Thoracic aorta (tissue), 2 donors: Measurements from ENCODE around the gene ADH5. TPM values are rescaled to one million over a fixed set of nuclear protein-coding genes. Genes with fewer than 3 reads are reported as not detected.
"Not testable (repeated sequence)": the region's sequence is repeated elsewhere in the genome, so short reads cannot be mapped to it uniquely, and the experiment has no call there.

Source experiments
- ATAC-seq: fragments of 150-250 bp; one replicate; pipeline ENCODE4 v1.8.0; 2017; ENCODE audit warnings: low read depth; ENCODE audit not compliant: insufficient number of reproducible peaks, low FRiP score
- DNase-seq: peaks from one replicate; pipeline ENCODE4 v3.0.0-alpha.2; 2020; ENCODE audit warnings: low spot score
- H3K27ac ChIP-seq, 2 donors: fragments of 200-600 bp; sonication (generic); 1 replicate in 1 of 2; 2 replicates in 1 of 2; pipeline ENCODE4 v1.5.1; 2016; ENCODE audit warnings: mild to moderate bottlenecking in 2 of 2, moderate library complexity in 2 of 2
- H3K27me3 ChIP-seq: fragments of 200-600 bp; sonication (generic); replicated peaks from 2 replicates; pipeline ENCODE4 v1.6.0; 2016; ENCODE audit warnings: mild to moderate bottlenecking; ENCODE audit not compliant: insufficient read depth
- H3K36me3 ChIP-seq: fragments of 200-600 bp; sonication (generic); one replicate; pipeline ENCODE4 v1.5.1; 2016
- H3K4me1 ChIP-seq, 2 donors: fragments of 200-600 bp; sonication (generic); 1 replicate in 1 of 2; 2 replicates in 1 of 2; pipeline versions ENCODE4 v1.5.1 to v1.6.0; 2016; ENCODE audit warnings: low read depth in 2 of 2, mild to moderate bottlenecking in 1 of 2; ENCODE audit not compliant: control insufficient read depth in 1 of 2
- H3K4me3 ChIP-seq: fragments of 200-600 bp; sonication (generic); 2 replicates; pipeline ENCODE4 v1.5.1; 2016; ENCODE audit warnings: mild to moderate bottlenecking
- H3K9me3 ChIP-seq: fragments of 200-600 bp; sonication (generic); 2 replicates; pipeline ENCODE4 v1.5.1; 2016
- CTCF ChIP-seq: fragments of 200-600 bp; sonication (generic); IDR thresholded peaks from one replicate; pipeline ENCODE4 v1.5.1; 2019; ENCODE audit warnings: antibody characterized with exemption
- total RNA-seq, 2 donors: library from RNA; depleted of rRNA; stranded (reverse); fragments of >200 nt; gene quantifications; one replicate each; pipeline versions ENCODE4 v1.1.0 to v1.2.3, GENCODE V29; 2016

ADH5 gene
- total RNA-seq, 2 donors from 2014 or later: 149 to 180 TPM

- ATAC-seq: no peak
- no peak overlapping the region for H3K27ac ChIP-seq
- H3K36me3 ChIP-seq: peaks cover 3% of the 10 kb centered on the region
- H3K27me3 ChIP-seq: no peaks in the 10 kb centered on the region
- no peak for TF ChIP-seq CTCF
- no peak for DNase-seq
- H3K4me1 ChIP-seq: peaks cover 2 to 49% of the 10 kb centered on the region in 2 donors
- no peaks in the 10 kb centered on the region for H3K9me3 ChIP-seq
- H3K4me3 ChIP-seq: no peak overlapping the region
Observed at GRCh38 chr4:99028187-99028586, 60.4 kb downstream of the ADH5 start.

DNA sequence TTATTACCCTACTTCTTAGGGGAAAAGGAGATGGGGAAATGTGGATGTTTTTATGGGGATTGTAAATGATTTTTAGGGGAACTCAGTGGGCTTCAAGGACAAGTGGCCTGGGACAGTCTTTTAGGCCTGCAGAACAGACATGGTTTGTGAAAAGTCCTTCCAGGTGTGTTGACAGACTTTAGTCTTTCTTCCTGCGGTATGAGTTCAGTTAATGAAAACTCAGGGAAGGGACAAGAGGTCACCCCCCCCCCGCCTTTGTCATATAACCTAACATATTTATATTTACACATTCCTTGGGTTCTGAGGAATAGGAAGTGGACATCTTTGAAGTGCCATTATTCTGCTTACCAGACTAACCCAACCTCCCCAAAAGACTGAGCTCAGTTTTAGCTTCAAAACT lies 61.3 kb downstream of the ADH5 start:
- no peak for ATAC-seq
- H3K27me3 ChIP-seq: no peaks in the 10 kb centered on the region
- no peak for TF ChIP-seq CTCF
- H3K27ac ChIP-seq: no peak overlapping the region
- no peaks in the 10 kb centered on the region for H3K9me3 ChIP-seq
- no peak overlapping the region for H3K4me3 ChIP-seq
- DNase-seq: no peak
- H3K36me3 ChIP-seq: peaks cover 3% of the 10 kb centered on the region
- peaks cover 2 to 49% of the 10 kb centered on the region in 2 donors for H3K4me1 ChIP-seq

DNA sequence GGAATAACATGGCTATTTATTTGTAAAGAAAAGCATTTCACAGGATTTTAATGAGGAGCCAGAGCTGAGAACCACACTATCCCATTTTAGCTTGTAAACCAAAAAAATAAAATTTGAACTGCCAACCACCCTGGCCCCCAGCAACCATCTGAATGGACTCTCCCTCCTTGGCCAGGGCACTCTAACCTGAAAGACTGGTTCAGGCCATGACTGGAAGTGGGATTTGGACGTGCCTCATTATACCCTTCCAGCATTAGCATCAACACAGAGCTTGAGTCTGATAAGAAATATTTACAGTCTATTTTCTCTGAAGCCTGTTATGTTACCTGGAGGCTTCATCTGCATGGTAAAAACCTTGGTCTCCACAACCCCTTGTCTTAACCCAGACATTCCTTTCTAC lies 63.1 kb downstream of the ADH5 start:
- peak overlapping the region in 1 of 2 donors; percentile 44 for H3K27ac ChIP-seq
- H3K36me3 ChIP-seq: no peaks in the 10 kb centered on the region
- peaks cover 2 to 49% of the 10 kb centered on the region in 2 donors for H3K4me1 ChIP-seq
- no peak for ATAC-seq
- no peak for TF ChIP-seq CTCF
- H3K9me3 ChIP-seq: peaks cover 9% of the 10 kb centered on the region
- H3K27me3 ChIP-seq: no peaks in the 10 kb centered on the region
- DNase-seq: no peak
- H3K4me3 ChIP-seq: no peak overlapping the region

DNA sequence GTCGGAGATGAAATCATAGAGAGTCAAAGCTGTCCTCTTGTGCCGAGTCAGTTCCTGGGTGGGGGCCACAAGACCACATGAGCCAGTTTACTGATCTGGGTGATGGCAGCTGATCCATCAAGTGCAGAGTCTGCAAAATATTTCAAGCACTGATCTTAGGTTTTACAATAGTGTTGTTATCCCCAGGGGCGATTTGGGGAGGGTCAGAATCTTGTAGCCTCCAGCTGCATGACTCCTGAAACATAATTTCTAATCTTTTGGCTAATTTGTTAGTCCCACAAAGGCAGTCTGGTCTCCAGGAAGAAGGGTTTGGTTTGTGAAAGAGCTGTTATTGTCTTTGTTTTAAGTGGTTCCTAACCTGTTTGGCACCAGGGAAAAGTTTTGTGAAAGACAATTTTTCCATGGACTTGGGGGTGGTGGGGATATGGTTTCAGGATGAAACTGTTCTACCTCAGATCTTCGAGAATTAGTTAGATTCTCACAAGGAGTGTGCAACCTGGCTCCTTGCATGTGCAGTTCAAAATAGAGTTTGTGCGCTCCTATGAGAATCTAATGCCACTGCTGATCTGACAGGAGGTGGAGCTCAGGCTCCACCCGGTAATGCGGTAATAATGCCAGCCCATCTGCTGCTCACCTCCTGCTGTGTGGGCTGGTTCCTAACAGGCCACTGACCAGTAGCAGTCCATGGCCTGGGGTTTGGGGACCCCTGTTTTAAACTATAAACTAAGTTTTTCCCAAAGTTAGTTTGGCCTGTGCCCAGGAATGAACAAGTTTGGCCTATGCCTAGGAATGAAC lies 63.9 kb downstream of the ADH5 start:
- no peak for TF ChIP-seq CTCF
- DNase-seq (no peak), ATAC-seq (no peak)
- Histone ChIP-seq H3K27ac (peak overlapping the region; percentile 40 to 44), H3K27me3 (no peaks in the 10 kb centered on the region), H3K4me1 (peaks cover 2 to 49% of the 10 kb centered on the region in 2 donors), H3K36me3 (no peaks in the 10 kb centered on the region), H3K9me3 (peaks cover 9% of the 10 kb centered on the region), H3K4me3 (no peak overlapping the region)

DNA sequence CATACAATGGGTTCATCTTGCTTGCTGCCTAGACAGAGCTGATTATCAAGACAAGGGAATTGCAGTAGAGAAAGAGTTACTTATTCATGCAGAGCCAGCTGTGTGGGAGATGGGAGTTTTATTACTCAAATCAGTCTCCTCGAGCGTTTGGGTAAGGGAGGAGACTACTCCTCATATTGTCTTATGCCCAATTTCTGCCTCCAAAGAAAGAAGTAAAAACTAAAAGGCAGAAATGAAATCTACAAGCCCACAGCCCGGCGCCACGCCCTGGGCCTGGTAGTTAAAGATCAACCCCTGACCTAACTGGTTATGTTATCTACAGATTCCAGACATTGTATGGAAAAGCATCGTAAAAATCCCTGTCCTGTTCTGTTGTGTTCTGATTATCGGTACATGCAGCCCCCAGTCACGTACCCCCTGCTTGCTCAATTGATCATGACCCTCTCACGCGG lies 64.8 kb downstream of the ADH5 start:
- DNase-seq, H3K9me3 ChIP-seq, H3K27ac ChIP-seq, ATAC-seq, H3K36me3 ChIP-seq, H3K4me3 ChIP-seq, H3K27me3 ChIP-seq: not testable (repeated sequence)
- H3K4me1 ChIP-seq: peaks cover 2 to 41% of the 10 kb centered on the region in 2 donors

GRCh38 chr4:99022566-99022965 lies 66.0 kb downstream of the ADH5 start:
- peaks cover 0 to 30% of the 10 kb centered on the region in 2 donors for H3K4me1 ChIP-seq
- ATAC-seq: no peak
- H3K36me3 ChIP-seq: no peaks in the 10 kb centered on the region
- peaks cover 9% of the 10 kb centered on the region for H3K9me3 ChIP-seq
- no peak overlapping the region for H3K4me3 ChIP-seq
- no peak for TF ChIP-seq CTCF
- DNase-seq: no peak
- H3K27me3 ChIP-seq: no peaks in the 10 kb centered on the region
- H3K27ac ChIP-seq: no peak overlapping the region
